Skin of body (tissue), 2 donors: ENCODE data around the gene RNFT2. TPM values are rescaled to one million over a fixed set of nuclear protein-coding genes. Genes with fewer than 3 reads are reported as not detected.
"Not testable (repeated sequence)": the region's sequence is repeated elsewhere in the genome, so short reads cannot be mapped to it uniquely, and the experiment has no call there.

ENCODE experiments used
- DNase-seq: peaks from one replicate; lab custom pipeline; 2025; lab: John Stamatoyannopoulos, UW
- total RNA-seq: library from RNA; depleted of rRNA; stranded (reverse); fragments of >200 nt; gene quantifications from one replicate; pipeline ENCODE4 v1.2.3, GENCODE V29; 2014

RNFT2 gene
- total RNA-seq, 1 donor from 2014 or later: 1.7 TPM

GRCh38 chr12:116742787-116743186, 4.7 kb downstream of the RNFT2 start:
- not testable (repeated sequence) for DNase-seq

GRCh38 chr12:116744766-116745165, 6.7 kb downstream of the RNFT2 start:
- no peak for DNase-seq

DNA sequence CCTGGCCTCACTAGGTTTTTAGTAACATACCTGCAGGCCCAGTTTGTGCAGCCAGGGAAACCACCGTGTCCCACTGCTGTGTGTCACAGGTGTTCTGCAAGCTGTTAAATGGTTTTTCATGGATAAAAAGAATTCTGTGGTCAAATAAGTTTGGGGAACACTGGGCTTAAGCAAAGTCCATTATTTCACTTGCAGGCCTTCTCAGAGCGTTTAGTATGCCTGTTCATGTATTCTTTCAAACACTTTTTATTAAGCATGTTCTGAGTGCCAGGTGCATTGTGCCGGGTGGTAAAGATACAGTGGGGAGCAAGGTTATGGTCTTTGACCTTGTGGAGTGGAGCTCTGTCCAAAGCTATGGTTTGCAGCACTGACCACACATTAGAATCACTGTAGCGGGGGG, 7.4 kb downstream of the RNFT2 start:
- no peak for DNase-seq

GRCh38 chr12:116749884-116750283, 11.8 kb downstream of the RNFT2 start:
- no peak for DNase-seq

DNA sequence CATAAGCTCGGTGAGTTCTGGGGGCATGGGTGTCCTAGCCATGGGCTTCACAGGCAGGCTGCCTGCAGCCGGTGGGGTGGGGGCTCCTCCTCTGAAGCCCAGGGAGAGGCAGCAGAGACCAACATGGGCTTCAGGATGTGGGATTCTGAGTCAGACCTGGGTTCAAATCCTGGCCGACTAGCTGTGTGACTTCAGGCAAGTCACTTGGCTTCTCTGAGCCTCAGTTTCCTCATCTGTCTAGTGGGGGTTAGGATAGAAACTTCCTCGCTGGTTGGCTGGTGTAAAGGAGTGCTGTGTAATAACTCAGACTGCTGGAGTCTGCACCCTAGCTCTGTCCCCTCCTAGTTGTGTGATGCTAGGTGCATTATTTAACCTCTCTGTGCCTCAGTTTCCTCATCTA, 12.2 kb downstream of the RNFT2 start:
- DNase-seq: no peak

DNA sequence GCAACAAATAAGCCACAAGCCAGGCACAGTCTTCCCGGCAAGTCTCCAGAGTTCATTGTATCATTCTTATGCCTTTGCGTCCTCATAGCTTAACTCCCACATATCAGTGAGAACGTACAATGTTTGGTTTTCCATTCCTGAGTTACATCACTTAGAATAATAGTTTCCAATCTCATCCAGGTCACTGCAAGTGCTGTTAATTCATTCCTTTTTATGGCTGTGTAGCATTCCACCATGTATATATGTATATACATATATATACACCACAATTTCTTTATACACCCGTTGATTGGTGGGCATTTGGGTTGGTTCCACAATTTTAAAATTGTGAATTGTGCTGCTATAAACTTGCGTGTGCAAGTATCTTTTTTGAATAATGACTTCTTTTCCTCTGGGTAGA, 16.0 kb downstream of the RNFT2 start:
- not testable (repeated sequence) for DNase-seq

- DNase-seq: not testable (repeated sequence)
Observed at GRCh38 chr12:116754783-116755182, 16.7 kb downstream of the RNFT2 start.

- DNase-seq: no peak
Observed at GRCh38 chr12:116759783-116760621, 21.9 kb downstream of the RNFT2 start.

GRCh38 chr12:116760622-116761020, 22.5 kb downstream of the RNFT2 start:
- DNase-seq: no peak

- no peak for DNase-seq
Observed at GRCh38 chr12:116761499-116761898, 23.4 kb downstream of the RNFT2 start.

DNA sequence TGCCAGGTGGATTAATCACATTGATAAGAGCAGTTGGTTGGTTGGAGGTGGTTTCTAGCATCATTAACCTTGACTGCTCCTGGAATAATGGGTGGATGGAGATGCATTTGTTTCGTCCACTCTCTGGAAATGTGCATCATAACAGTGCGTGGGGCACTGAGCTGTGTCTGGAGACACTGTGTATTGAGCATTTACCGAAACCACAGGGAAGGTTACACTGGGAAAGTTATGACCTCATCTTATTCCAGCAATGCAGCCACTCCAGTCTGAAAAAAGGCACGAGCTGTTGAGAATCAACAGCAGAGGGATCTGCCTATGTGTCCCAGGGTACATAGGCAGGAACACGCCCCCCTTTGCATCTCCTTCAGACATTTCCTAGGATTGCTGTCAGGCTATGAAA, 27.2 kb downstream of the RNFT2 start:
- DNase-seq: no peak

GRCh38 chr12:116766285-116766684, 28.2 kb downstream of the RNFT2 start:
- no peak for DNase-seq

- no peak for DNase-seq
Observed at GRCh38 chr12:116766746-116767145, 28.6 kb downstream of the RNFT2 start.

DNA sequence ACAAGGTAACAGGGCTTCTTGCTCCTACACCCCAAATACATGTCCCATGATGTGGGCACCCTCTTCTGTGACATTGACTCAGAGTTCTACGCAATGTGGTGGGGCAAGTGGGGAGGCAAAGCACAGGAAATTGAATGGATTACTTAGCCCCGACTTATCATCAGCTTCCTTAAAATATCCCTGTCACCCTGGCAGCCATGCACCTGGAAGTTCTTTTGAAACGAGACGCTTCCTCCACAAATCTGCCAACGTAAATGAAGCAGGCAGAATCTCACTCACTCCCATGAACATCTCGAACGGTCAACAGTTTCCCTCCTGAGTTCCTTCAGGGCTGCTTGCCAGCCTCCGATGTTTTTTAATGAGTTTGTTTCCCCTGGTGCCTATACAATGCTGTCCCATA, 33.5 kb downstream of the RNFT2 start:
- DNase-seq: no peak

DNA sequence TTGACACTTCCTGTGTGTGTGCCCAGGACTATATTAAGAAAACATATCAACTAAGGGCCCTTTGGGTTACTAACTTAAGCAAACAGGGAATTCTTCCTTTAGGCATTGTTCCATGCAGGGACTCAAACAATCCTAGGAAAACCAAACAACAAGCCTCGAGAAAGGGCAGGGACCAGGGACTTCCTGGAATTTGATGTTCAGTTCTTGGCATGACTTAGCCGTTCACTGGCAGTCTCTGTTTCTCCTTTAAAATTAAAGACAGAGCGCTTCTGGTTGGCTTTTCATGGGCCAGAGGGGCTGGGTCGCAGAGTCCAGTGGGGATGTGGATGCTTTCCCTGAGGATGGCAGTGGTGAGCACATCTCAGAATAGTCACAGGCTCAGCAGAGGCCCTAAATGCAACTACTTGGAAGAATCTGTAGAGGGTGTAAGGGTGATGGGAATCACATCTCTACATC, 35.2 kb downstream of the RNFT2 start:
- DNase-seq: no peak

DNA sequence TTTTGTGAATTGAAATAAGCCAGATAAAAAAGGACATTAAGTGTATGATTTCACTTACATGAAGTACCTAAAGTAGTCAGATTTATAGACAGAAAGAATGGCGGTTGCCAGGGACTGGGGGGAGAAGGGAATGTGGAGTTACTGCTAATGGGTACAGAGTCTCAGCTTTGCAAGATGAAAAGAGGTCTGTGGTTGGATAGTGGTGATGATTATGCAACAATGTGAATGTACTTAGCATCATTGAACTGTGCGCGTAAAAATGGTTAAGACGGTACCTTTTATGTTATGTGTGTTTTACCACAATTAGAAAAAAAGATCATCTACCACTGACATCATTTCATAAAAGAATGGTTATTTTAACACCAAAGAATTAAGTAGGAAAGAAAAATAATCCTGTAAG, 35.9 kb downstream of the RNFT2 start:
- DNase-seq: no peak

GRCh38 chr12:116777245-116777644, 39.1 kb downstream of the RNFT2 start:
- no peak for DNase-seq

DNA sequence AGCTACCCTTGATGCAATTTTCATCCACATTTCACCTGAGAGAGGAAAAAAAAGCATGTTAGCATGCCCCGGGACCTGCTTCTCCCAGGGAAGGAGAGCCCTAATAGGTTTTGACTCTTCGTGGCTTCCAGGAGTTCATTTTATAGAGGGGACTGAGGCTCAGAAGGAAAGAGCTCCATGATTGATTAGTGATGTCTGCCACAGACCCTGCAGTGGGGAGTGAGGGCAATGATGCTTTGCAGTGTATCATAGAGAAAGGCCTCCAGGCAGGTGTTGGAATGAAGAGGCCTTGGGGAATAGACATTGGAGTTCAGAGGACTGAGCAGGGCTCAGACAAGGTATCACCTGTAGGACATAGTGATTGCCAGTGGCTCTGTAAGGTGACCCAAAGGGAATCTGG, 41.5 kb downstream of the RNFT2 start:
- DNase-seq: no peak

- DNase-seq: no peak
Observed at GRCh38 chr12:116780942-116781341, 42.8 kb downstream of the RNFT2 start.

- DNase-seq: no peak
Observed at GRCh38 chr12:116783525-116784237, 45.6 kb downstream of the RNFT2 start.

DNA sequence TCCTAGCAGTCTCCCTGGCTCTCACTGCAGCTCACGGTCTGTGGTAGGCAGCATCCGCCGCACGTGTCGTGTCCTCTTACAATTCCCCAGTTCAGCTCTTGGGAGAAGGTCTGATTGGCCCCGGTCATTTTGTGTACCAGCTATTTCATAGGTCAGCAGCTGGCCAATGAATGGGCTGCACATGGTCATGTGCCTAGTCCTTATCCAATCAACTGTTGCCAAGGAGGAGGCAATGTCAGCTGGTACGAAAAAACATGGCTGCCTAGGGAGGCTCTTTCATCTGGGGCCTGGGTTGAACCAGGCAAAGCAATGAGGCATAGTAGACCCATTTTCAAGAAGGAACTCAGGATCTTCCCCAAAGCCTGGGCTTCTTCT, 46.1 kb downstream of the RNFT2 start:
- DNase-seq: no peak

- not testable (repeated sequence) for DNase-seq
Observed at GRCh38 chr12:116789562-116789961, 51.4 kb downstream of the RNFT2 start.

GRCh38 chr12:116790066-116790465, 52.0 kb downstream of the RNFT2 start:
- DNase-seq: no peak
